Neural crest cell (in vitro differentiated cells): ENCODE measurements around the gene YIPF2. TPM values are rescaled to one million over a fixed set of nuclear protein-coding genes. Genes with fewer than 3 reads are reported as not detected.
A peak's percentile ranks its signal among the peaks of the same experiment; 100 is the strongest.
"Not testable (repeated sequence)": the region's sequence is repeated elsewhere in the genome, so short reads cannot be mapped to it uniquely, and the experiment has no call there.

Experiments used
- DNase-seq: peaks from one replicate; pipeline ENCODE4 v3.0.0; 2021; ENCODE audit warnings: low read depth, mixed read lengths, low spot score
- H3K27ac Mint-ChIP-seq: one replicate; pipeline ENCODE4 v1.8.0; 2021; ENCODE audit warnings: mild to moderate bottlenecking, mixed read lengths; ENCODE audit not compliant: unreplicated experiment
- H3K27me3 Mint-ChIP-seq: 2 replicates; pipeline ENCODE4 v1.8.0; 2021; ENCODE audit warnings: low read depth, mild to moderate bottlenecking, mixed read lengths
- H3K36me3 Mint-ChIP-seq: 2 replicates; pipeline ENCODE4 v1.8.0; 2021; ENCODE audit warnings: low read depth, mild to moderate bottlenecking, mixed read lengths
- H3K4me1 Mint-ChIP-seq: 2 replicates; pipeline ENCODE4 v1.8.0; 2021; ENCODE audit warnings: mixed read lengths
- H3K4me3 Mint-ChIP-seq: one replicate; pipeline ENCODE4 v1.8.0; 2021; ENCODE audit warnings: mild to moderate bottlenecking, mixed read lengths
- H3K9me3 Mint-ChIP-seq: 2 replicates; pipeline ENCODE4 v1.8.0; 2021; ENCODE audit warnings: mixed read lengths
- CTCF ChIP-seq: fragments of 200-600 bp; sonication (generic); conservative IDR thresholded peaks from 2 replicates; pipeline ENCODE4 v1.5.0; 2021; ENCODE audit warnings: antibody characterized with exemption, mild to moderate bottlenecking
- total RNA-seq: library from RNA; stranded (reverse); gene quantifications from 2 replicates; pipeline ENCODE4 v1.2.1, GENCODE V29; 2021

YIPF2 gene
- total RNA-seq, 1 donor from 2014 or later = 22.0 TPM

GRCh38 chr19:10962863-10963262, 34.4 kb upstream of the YIPF2 start:
- H3K27ac Mint-ChIP-seq = no peak overlapping the region
- H3K4me1 Mint-ChIP-seq = peaks cover 39% of the 10 kb centered on the region
- DNase-seq = no peak
- no peak for TF ChIP-seq CTCF
- peaks cover 2% of the 10 kb centered on the region for H3K36me3 Mint-ChIP-seq
- no peaks in the 10 kb centered on the region for H3K9me3 Mint-ChIP-seq
- peak overlapping the region; percentile 96 for H3K4me3 Mint-ChIP-seq
- peaks cover 4% of the 10 kb centered on the region for H3K27me3 Mint-ChIP-seq

- peaks cover 4% of the 10 kb centered on the region for H3K27me3 Mint-ChIP-seq
- peaks cover 34% of the 10 kb centered on the region for H3K4me1 Mint-ChIP-seq
- DNase-seq = peak; percentile 34
- H3K27ac Mint-ChIP-seq = peak overlapping the region; percentile 97
- no peak for TF ChIP-seq CTCF
- H3K36me3 Mint-ChIP-seq = peaks cover 2% of the 10 kb centered on the region
- H3K4me3 Mint-ChIP-seq = peak overlapping the region; percentile 96
- H3K9me3 Mint-ChIP-seq = no peaks in the 10 kb centered on the region
These were observed 32.8 kb upstream of the YIPF2 start for GRCh38 chr19:10961073-10961860.

GRCh38 chr19:10960314-10961072, 32.1 kb upstream of the YIPF2 start, which contains the start of gene SMARCA4:
Gene SMARCA4 (plus strand): TSS chr19:10961030. CDS start chr19:10984152, 23,122 bp downstream.
- Mint-ChIP-seq H3K27ac (peak within 1 kb of the TSS; percentile 97), H3K4me1 (peaks cover 30% of the 10 kb centered on the region), H3K4me3 (peak within 1 kb of the TSS; percentile 96), H3K27me3 (peaks cover 4% of the 10 kb centered on the region), H3K36me3 (peaks cover 2% of the 10 kb centered on the region), H3K9me3 (no peaks in the 10 kb centered on the region)
- DNase-seq = peak; percentile 96
- TF ChIP-seq CTCF = no peak

GRCh38 chr19:10959277-10959968, 31.0 kb upstream of the YIPF2 start:
- peak overlapping the region; percentile 92 for H3K4me3 Mint-ChIP-seq
- H3K27ac Mint-ChIP-seq = peak overlapping the region; percentile 95
- peaks cover 23% of the 10 kb centered on the region for H3K4me1 Mint-ChIP-seq
- H3K36me3 Mint-ChIP-seq, H3K9me3 Mint-ChIP-seq, H3K27me3 Mint-ChIP-seq, DNase-seq: not testable (repeated sequence)

- H3K4me3 Mint-ChIP-seq = no peak overlapping the region
- H3K9me3 Mint-ChIP-seq = no peaks in the 10 kb centered on the region
These were observed 24.4 kb upstream of the YIPF2 start for GRCh38 chr19:10952809-10953208.

More at GRCh38 chr19:10952809-10953208, 24.4 kb upstream of the YIPF2 start:
- no peak for TF ChIP-seq CTCF
- Mint-ChIP-seq H3K36me3 (no peaks in the 10 kb centered on the region), H3K4me1 (no peaks in the 10 kb centered on the region), H3K27me3 (no peaks in the 10 kb centered on the region), H3K27ac (no peak overlapping the region)
- no peak for DNase-seq
